Fibroblast of pulmonary artery (primary cell): ENCODE measurements around the gene ROCK2.
A peak's percentile ranks its signal among the peaks of the same experiment; 100 is the strongest.

ENCODE experiments used
- DNase-seq: peaks from one replicate; pipeline ENCODE4 v3.0.0-alpha.2; 2010; ENCODE audit warnings: low read depth
- H3K4me3 ChIP-seq: replicated peaks from 2 replicates; pipeline ENCODE4 v1.5.1; 2011; ENCODE audit warnings: low read depth, mild to moderate bottlenecking, control low read depth, low read length, moderate library complexity
- CTCF ChIP-seq: IDR thresholded peaks from 2 replicates; pipeline ENCODE4 v1.5.1; 2011; ENCODE audit warnings: mild to moderate bottlenecking, control low read depth, low read length, inconsistent platforms; ENCODE audit errors: missing control alignments

The ROCK2 gene

GRCh38 chr2:11215407-11215806 is 129.0 kb downstream of the ROCK2 start:
- no peak overlapping the region for H3K4me3 ChIP-seq
- DNase-seq = no peak
- no peak for TF ChIP-seq CTCF

- no peak overlapping the region for H3K4me3 ChIP-seq
- TF ChIP-seq CTCF = no peak
- no peak for DNase-seq
Observed at GRCh38 chr2:11214770-11215169, 129.7 kb downstream of the ROCK2 start.

GRCh38 chr2:11213975-11214374 is 130.5 kb downstream of the ROCK2 start:
- TF ChIP-seq CTCF = no peak
- no peak overlapping the region for H3K4me3 ChIP-seq
- no peak for DNase-seq

GRCh38 chr2:11213090-11213638 is 131.3 kb downstream of the ROCK2 start:
- DNase-seq = peak; percentile 24
- TF ChIP-seq CTCF = no peak
- no peak overlapping the region for H3K4me3 ChIP-seq

GRCh38 chr2:11212645-11213044 is 131.8 kb downstream of the ROCK2 start:
- no peak for TF ChIP-seq CTCF
- H3K4me3 ChIP-seq = no peak overlapping the region
- no peak for DNase-seq

- no peak for TF ChIP-seq CTCF
- DNase-seq = no peak
- H3K4me3 ChIP-seq = no peak overlapping the region
Observed at GRCh38 chr2:11208083-11208482, 136.4 kb downstream of the ROCK2 start.

GRCh38 chr2:11203480-11203879 is 141.0 kb downstream of the ROCK2 start:
- no peak for TF ChIP-seq CTCF
- DNase-seq = peak; percentile 40
- no peak overlapping the region for H3K4me3 ChIP-seq
